GM12872 (cell line): Measurements from ENCODE around the gene CCDC92.

Experiments
- CTCF ChIP-seq: IDR thresholded peaks from 3 replicates; pipeline ENCODE4 v1.5.1; 2011; ENCODE audit warnings: low read depth, mild to moderate bottlenecking, low read length, moderate library complexity; ENCODE audit not compliant: insufficient read depth

The CCDC92 gene

GRCh38 chr12:123891516-123892179 lies 81.0 kb downstream of the CCDC92 start:
- no peak for TF ChIP-seq CTCF

- TF ChIP-seq CTCF, result no peak
Measured at GRCh38 chr12:123891011-123891410, 81.6 kb downstream of the CCDC92 start.

- no peak for TF ChIP-seq CTCF
Measured at GRCh38 chr12:123890536-123890902, 82.1 kb downstream of the CCDC92 start.

- no peak for TF ChIP-seq CTCF
Measured at GRCh38 chr12:123889848-123890535, 82.6 kb downstream of the CCDC92 start.

- no peak for TF ChIP-seq CTCF
Measured at GRCh38 chr12:123888989-123889388, 83.6 kb downstream of the CCDC92 start.

- no peak for TF ChIP-seq CTCF
Measured at GRCh38 chr12:123886931-123887582, 85.6 kb downstream of the CCDC92 start.

GRCh38 chr12:123886258-123886657 lies 86.4 kb downstream of the CCDC92 start:
- no peak for TF ChIP-seq CTCF
